NCI-H2107 treated with DMSO at 0.1 percent for 48 hours (cell line): ENCODE data around the gene LDHD.

Experiments used
- DNase-seq: peaks from one replicate; lab custom pipeline; 2025; ENCODE audit not compliant: unreplicated experiment; lab: John Stamatoyannopoulos, UW

Gene LDHD

GRCh38 chr16:75064403-75065148 lies 52.0 kb downstream of the LDHD start:
- no peak for DNase-seq

- no peak for DNase-seq
Measured at GRCh38 chr16:75063549-75064088, 53.0 kb downstream of the LDHD start.

GRCh38 chr16:75062976-75063346 lies 53.6 kb downstream of the LDHD start:
- no peak for DNase-seq

GRCh38 chr16:75062135-75062975 lies 54.2 kb downstream of the LDHD start:
- no peak for DNase-seq
